ENCODE measurements around the gene USP3.

Gene USP3

DNA sequence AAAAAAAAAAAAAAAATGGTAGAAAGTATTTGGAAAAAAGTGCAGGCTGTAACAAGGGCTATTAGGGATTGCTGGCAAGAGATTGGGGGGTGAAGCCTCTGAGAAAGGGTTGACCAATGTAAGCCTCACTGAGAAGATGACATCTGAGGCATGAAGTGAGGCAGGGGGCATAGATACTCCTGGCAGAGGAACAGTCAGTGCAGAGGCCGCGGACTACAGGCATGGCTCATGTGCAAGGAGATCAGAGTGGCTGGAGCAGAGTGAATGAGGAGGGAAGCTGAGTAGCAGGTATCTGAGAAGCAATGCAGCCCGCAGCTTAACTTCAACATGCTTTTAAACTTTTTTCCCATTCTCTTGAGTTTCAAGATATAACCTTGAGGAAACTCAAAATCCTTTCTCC is 98.2 kb downstream of the USP3 start:
- Histone ChIP-seq H3F3A (ENCODE audit: low read depth) (no peaks in the 10 kb centered on the region), H3K4me3 (ENCODE audit: low read length, poor library complexity, severe bottlenecking) (no peak overlapping the region), H3K4me2 (ENCODE audit: low read depth, low read length, poor library complexity, severe bottlenecking) (no peak overlapping the region), H3K27me3 (ENCODE audit: insufficient read depth, low read length, poor library complexity, severe bottlenecking) (no peaks in the 10 kb centered on the region), H4K20me1 (ENCODE audit: insufficient read depth, low read length, poor library complexity, severe bottlenecking) (no peaks in the 10 kb centered on the region), H3K36me3 (ENCODE audit: insufficient read depth, low read length) (no peaks in the 10 kb centered on the region), H3K79me2 (ENCODE audit: insufficient read depth, low read length) (peaks cover 12% of the 10 kb centered on the region), H3K9me3 (ENCODE audit: insufficient read depth, low read depth, low read length) (no peaks in the 10 kb centered on the region), H3K4me1 (ENCODE audit: insufficient read depth, low read length, poor library complexity, severe bottlenecking) (peaks cover 36% of the 10 kb centered on the region), H2AFZ (ENCODE audit: low read length) (no peak overlapping the region), H3K9ac (ENCODE audit: low read depth, low read length, poor library complexity, severe bottlenecking) (no peak overlapping the region), H3K9me2 (replicated peaks; ENCODE audit: low read depth, low read length) (no peaks in the 10 kb centered on the region)
- TF ChIP-seq EZH2phosphoT487 (IDR thresholded peaks at IDR 0.05; ENCODE audit: borderline replicate concordance) = no peak
- TF ChIP-seq, protein P1, sequence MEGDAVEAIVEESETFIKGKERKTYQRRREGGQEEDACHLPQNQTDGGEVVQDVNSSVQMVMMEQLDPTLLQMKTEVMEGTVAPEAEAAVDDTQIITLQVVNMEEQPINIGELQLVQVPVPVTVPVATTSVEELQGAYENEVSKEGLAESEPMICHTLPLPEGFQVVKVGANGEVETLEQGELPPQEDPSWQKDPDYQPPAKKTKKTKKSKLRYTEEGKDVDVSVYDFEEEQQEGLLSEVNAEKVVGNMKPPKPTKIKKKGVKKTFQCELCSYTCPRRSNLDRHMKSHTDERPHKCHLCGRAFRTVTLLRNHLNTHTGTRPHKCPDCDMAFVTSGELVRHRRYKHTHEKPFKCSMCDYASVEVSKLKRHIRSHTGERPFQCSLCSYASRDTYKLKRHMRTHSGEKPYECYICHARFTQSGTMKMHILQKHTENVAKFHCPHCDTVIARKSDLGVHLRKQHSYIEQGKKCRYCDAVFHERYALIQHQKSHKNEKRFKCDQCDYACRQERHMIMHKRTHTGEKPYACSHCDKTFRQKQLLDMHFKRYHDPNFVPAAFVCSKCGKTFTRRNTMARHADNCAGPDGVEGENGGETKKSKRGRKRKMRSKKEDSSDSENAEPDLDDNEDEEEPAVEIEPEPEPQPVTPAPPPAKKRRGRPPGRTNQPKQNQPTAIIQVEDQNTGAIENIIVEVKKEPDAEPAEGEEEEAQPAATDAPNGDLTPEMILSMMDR (conservative IDR thresholded peaks at IDR 0.05; ENCODE audit: low read length) = no peak

- Histone ChIP-seq H3K79me2 (ENCODE audit: insufficient read depth, low read length) (peaks cover 12% of the 10 kb centered on the region), H3K9me3 (ENCODE audit: insufficient read depth, low read depth, low read length) (no peaks in the 10 kb centered on the region), H3K27me3 (ENCODE audit: insufficient read depth, low read length, poor library complexity, severe bottlenecking) (no peaks in the 10 kb centered on the region), H3K4me2 (ENCODE audit: low read depth, low read length, poor library complexity, severe bottlenecking) (no peak overlapping the region), H3K4me3 (ENCODE audit: low read length, poor library complexity, severe bottlenecking) (no peak overlapping the region), H3K36me3 (ENCODE audit: insufficient read depth, low read length) (no peaks in the 10 kb centered on the region; the same call in 1 of the 2 replicates), H2AFZ (ENCODE audit: low read length) (no peak overlapping the region), H3K4me1 (ENCODE audit: insufficient read depth, low read length, poor library complexity, severe bottlenecking) (peaks cover 36% of the 10 kb centered on the region), H3F3A (ENCODE audit: low read depth) (no peaks in the 10 kb centered on the region), H4K20me1 (ENCODE audit: insufficient read depth, low read length, poor library complexity, severe bottlenecking) (no peaks in the 10 kb centered on the region), H3K9me2 (replicated peaks; ENCODE audit: low read depth, low read length) (no peaks in the 10 kb centered on the region), H3K9ac (ENCODE audit: low read depth, low read length, poor library complexity, severe bottlenecking) (no peak overlapping the region)
- no peak for TF ChIP-seq EZH2phosphoT487 (IDR thresholded peaks at IDR 0.05; ENCODE audit: borderline replicate concordance)
- TF ChIP-seq, protein P1 (conservative IDR thresholded peaks at IDR 0.05; ENCODE audit: low read length) = no peak
Measured at GRCh38 chr15:63603516-63603915, 99.1 kb downstream of the USP3 start.

- H3K9me2 ChIP-seq (replicated peaks; ENCODE audit: low read depth, low read length) = no peaks in the 10 kb centered on the region
- H3K79me2 ChIP-seq (ENCODE audit: insufficient read depth, low read length) = peaks cover 12% of the 10 kb centered on the region
- peaks cover 34% of the 10 kb centered on the region for H3K4me1 ChIP-seq (ENCODE audit: insufficient read depth, low read length, poor library complexity, severe bottlenecking)
- no peaks in the 10 kb centered on the region for H3K27me3 ChIP-seq (ENCODE audit: insufficient read depth, low read length, poor library complexity, severe bottlenecking)
- no peak overlapping the region for H3K9ac ChIP-seq (ENCODE audit: low read depth, low read length, poor library complexity, severe bottlenecking)
- H3K4me3 ChIP-seq (ENCODE audit: low read length, poor library complexity, severe bottlenecking) = no peak overlapping the region
- no peaks in the 10 kb centered on the region for H4K20me1 ChIP-seq (ENCODE audit: insufficient read depth, low read length, poor library complexity, severe bottlenecking)
- H3K4me2 ChIP-seq (ENCODE audit: low read depth, low read length, poor library complexity, severe bottlenecking) = no peak overlapping the region
- TF ChIP-seq EZH2phosphoT487 (IDR thresholded peaks at IDR 0.05; ENCODE audit: borderline replicate concordance) = no peak
- TF ChIP-seq, protein P1 (conservative IDR thresholded peaks at IDR 0.05; ENCODE audit: low read length) = no peak
- H2AFZ ChIP-seq (ENCODE audit: low read length) = no peak overlapping the region
- no peaks in the 10 kb centered on the region for H3F3A ChIP-seq (ENCODE audit: low read depth)
- no peaks in the 10 kb centered on the region; the same call in 1 of the 2 replicates for H3K36me3 ChIP-seq (ENCODE audit: insufficient read depth, low read length)
- no peaks in the 10 kb centered on the region for H3K9me3 ChIP-seq (ENCODE audit: insufficient read depth, low read depth, low read length)
Measured at GRCh38 chr15:63604281-63604680, 99.9 kb downstream of the USP3 start.
